Measurements from ENCODE around the gene RDM1.

The RDM1 gene

GRCh38 chr17:35909408-35909807 is 21.2 kb downstream of the RDM1 start:
- Histone ChIP-seq H3K27ac (ENCODE audit: poor library complexity, severe bottlenecking) (no peak overlapping the region), H3K36me3 (ENCODE audit: low read depth) (no peaks in the 10 kb centered on the region), H3K27me3 (ENCODE audit: insufficient read depth, poor library complexity, severe bottlenecking) (no peaks in the 10 kb centered on the region), H3K4me3 (ENCODE audit: severe bottlenecking) (no peak overlapping the region), H3K9me3 (ENCODE audit: severe bottlenecking) (no peaks in the 10 kb centered on the region), H3K4me1 (ENCODE audit: insufficient read depth, poor library complexity, severe bottlenecking) (no peaks in the 10 kb centered on the region)
- DNase-seq (ENCODE audit: low spot score): no peak
- ATAC-seq (ENCODE audit: low read depth): no peak
- TF ChIP-seq CTCF (IDR thresholded peaks at IDR 0.05; ENCODE audit: poor library complexity, severe bottlenecking): no peak

GRCh38 chr17:35907691-35908090 is 22.9 kb downstream of the RDM1 start:
- TF ChIP-seq CTCF (IDR thresholded peaks at IDR 0.05; ENCODE audit: poor library complexity, severe bottlenecking): no peak
- no peak overlapping the region for H3K4me3 ChIP-seq (ENCODE audit: severe bottlenecking)
- no peak for DNase-seq (ENCODE audit: low spot score)
- H3K36me3 ChIP-seq (ENCODE audit: low read depth): no peaks in the 10 kb centered on the region
- H3K27ac ChIP-seq (ENCODE audit: poor library complexity, severe bottlenecking): no peak overlapping the region
- H3K9me3 ChIP-seq (ENCODE audit: severe bottlenecking): no peaks in the 10 kb centered on the region
- H3K27me3 ChIP-seq (ENCODE audit: insufficient read depth, poor library complexity, severe bottlenecking): no peaks in the 10 kb centered on the region
- no peaks in the 10 kb centered on the region for H3K4me1 ChIP-seq (ENCODE audit: insufficient read depth, poor library complexity, severe bottlenecking)
- ATAC-seq (ENCODE audit: low read depth): no peak

GRCh38 chr17:35906926-35907637 is 23.5 kb downstream of the RDM1 start:
- Histone ChIP-seq H3K9me3 (ENCODE audit: severe bottlenecking) (no peaks in the 10 kb centered on the region), H3K27ac (ENCODE audit: poor library complexity, severe bottlenecking) (no peak overlapping the region), H3K4me1 (ENCODE audit: insufficient read depth, poor library complexity, severe bottlenecking) (no peaks in the 10 kb centered on the region), H3K4me3 (ENCODE audit: severe bottlenecking) (no peak overlapping the region), H3K36me3 (ENCODE audit: low read depth) (no peaks in the 10 kb centered on the region), H3K27me3 (ENCODE audit: insufficient read depth, poor library complexity, severe bottlenecking) (no peaks in the 10 kb centered on the region)
- DNase-seq (ENCODE audit: low spot score) (no peak), ATAC-seq (ENCODE audit: low read depth) (no peak)
- no peak for TF ChIP-seq CTCF (IDR thresholded peaks at IDR 0.05; ENCODE audit: poor library complexity, severe bottlenecking)

GRCh38 chr17:35906191-35906925 is 24.2 kb downstream of the RDM1 start:
- ATAC-seq (ENCODE audit: low read depth) (no peak), DNase-seq (ENCODE audit: low spot score) (no peak)
- H3K27ac ChIP-seq (ENCODE audit: poor library complexity, severe bottlenecking): no peak overlapping the region
- H3K9me3 ChIP-seq (ENCODE audit: severe bottlenecking): no peaks in the 10 kb centered on the region
- no peak for TF ChIP-seq CTCF (IDR thresholded peaks at IDR 0.05; ENCODE audit: poor library complexity, severe bottlenecking)
- no peaks in the 10 kb centered on the region for H3K4me1 ChIP-seq (ENCODE audit: insufficient read depth, poor library complexity, severe bottlenecking)
- H3K36me3 ChIP-seq (ENCODE audit: low read depth): no peaks in the 10 kb centered on the region
- no peak overlapping the region for H3K4me3 ChIP-seq (ENCODE audit: severe bottlenecking)
- H3K27me3 ChIP-seq (ENCODE audit: insufficient read depth, poor library complexity, severe bottlenecking): no peaks in the 10 kb centered on the region

- Histone ChIP-seq H3K27me3 (ENCODE audit: insufficient read depth, poor library complexity, severe bottlenecking) (no peaks in the 10 kb centered on the region), H3K36me3 (ENCODE audit: low read depth) (no peaks in the 10 kb centered on the region), H3K9me3 (ENCODE audit: severe bottlenecking) (no peaks in the 10 kb centered on the region), H3K27ac (ENCODE audit: poor library complexity, severe bottlenecking) (no peak overlapping the region), H3K4me1 (ENCODE audit: insufficient read depth, poor library complexity, severe bottlenecking) (peaks cover 4% of the 10 kb centered on the region), H3K4me3 (ENCODE audit: severe bottlenecking) (no peak overlapping the region)
- no peak for TF ChIP-seq CTCF (IDR thresholded peaks at IDR 0.05; ENCODE audit: poor library complexity, severe bottlenecking)
- DNase-seq (ENCODE audit: low spot score): no peak
- no peak for ATAC-seq (ENCODE audit: low read depth)
Measured at GRCh38 chr17:35903451-35903850, 27.1 kb downstream of the RDM1 start.
